Chondrocyte (in vitro differentiated cells): ENCODE measurements around the gene EPC1. TPM values are rescaled to one million over a fixed set of nuclear protein-coding genes. Genes with fewer than 3 reads are reported as not detected.
A peak's percentile ranks its signal among the peaks of the same experiment; 100 is the strongest.

Source experiments
- DNase-seq: peaks from one replicate; pipeline ENCODE4 v3.0.0; 2021; ENCODE audit warnings: mixed read lengths, low spot score
- H3K27ac Mint-ChIP-seq: one replicate; pipeline ENCODE4 v1.8.0; 2021; ENCODE audit warnings: mild to moderate bottlenecking, moderate library complexity, mixed read lengths; ENCODE audit not compliant: unreplicated experiment
- H3K27me3 Mint-ChIP-seq: 2 replicates; pipeline ENCODE4 v1.8.0; 2021; ENCODE audit warnings: low read depth, mixed read lengths
- H3K36me3 Mint-ChIP-seq: 2 replicates; pipeline ENCODE4 v1.8.0; 2021; ENCODE audit warnings: low read depth, mixed read lengths
- H3K4me1 Mint-ChIP-seq: 2 replicates; pipeline ENCODE4 v1.8.0; 2021; ENCODE audit warnings: low read depth, mild to moderate bottlenecking, mixed read lengths
- H3K4me3 Mint-ChIP-seq: one replicate; pipeline ENCODE4 v1.8.0; 2021; ENCODE audit warnings: mild to moderate bottlenecking, moderate library complexity, mixed read lengths; ENCODE audit not compliant: unreplicated experiment
- H3K9me3 Mint-ChIP-seq: 2 replicates; pipeline ENCODE4 v1.8.0; 2021; ENCODE audit warnings: low read depth, mixed read lengths
- CTCF ChIP-seq: fragments of 200-600 bp; sonication (generic); IDR thresholded peaks from 2 replicates; pipeline ENCODE4 v1.5.0; 2021; ENCODE audit warnings: antibody characterized with exemption, mild to moderate bottlenecking, moderate library complexity
- total RNA-seq: library from RNA; stranded (reverse); gene quantifications from 3 replicates; pipeline ENCODE4 v1.2.1, GENCODE V29; 2021

EPC1 gene
- total RNA-seq, 1 donor from 2014 or later, result 22.0 TPM

DNA sequence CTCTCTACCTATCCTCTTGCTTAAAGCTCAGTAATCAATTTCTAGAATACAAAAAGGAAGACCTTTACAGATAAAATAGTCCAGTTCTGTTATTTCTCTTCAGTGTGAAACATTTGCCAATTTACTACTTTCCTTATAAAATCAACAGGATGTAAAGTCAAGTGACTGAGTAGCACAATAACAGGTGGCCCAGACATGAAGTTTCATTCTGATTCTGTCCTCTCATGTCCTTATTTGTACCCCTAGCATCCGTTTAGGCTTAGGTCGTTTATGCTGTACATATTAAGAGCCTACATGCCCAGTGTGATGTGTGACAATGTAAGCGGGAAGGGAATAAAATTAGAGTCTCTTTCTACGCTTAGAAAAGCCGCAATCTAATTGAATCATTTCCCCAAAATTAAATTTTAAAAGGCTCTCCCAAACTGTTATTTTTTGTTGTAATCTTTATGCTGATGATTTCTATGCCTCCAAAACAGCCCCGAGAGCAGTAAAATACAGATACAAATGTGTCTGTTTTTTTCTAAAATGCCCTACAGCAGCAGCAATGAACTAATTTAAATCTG, 29.1 kb downstream of the EPC1 start:
- H3K36me3 Mint-ChIP-seq, result no peaks in the 10 kb centered on the region
- H3K4me3 Mint-ChIP-seq, result no peak overlapping the region
- no peaks in the 10 kb centered on the region for H3K9me3 Mint-ChIP-seq
- H3K27ac Mint-ChIP-seq, result peak overlapping the region; percentile 2
- no peak for DNase-seq
- H3K4me1 Mint-ChIP-seq, result peaks cover 70% of the 10 kb centered on the region
- no peak for TF ChIP-seq CTCF
- no peaks in the 10 kb centered on the region for H3K27me3 Mint-ChIP-seq

DNA sequence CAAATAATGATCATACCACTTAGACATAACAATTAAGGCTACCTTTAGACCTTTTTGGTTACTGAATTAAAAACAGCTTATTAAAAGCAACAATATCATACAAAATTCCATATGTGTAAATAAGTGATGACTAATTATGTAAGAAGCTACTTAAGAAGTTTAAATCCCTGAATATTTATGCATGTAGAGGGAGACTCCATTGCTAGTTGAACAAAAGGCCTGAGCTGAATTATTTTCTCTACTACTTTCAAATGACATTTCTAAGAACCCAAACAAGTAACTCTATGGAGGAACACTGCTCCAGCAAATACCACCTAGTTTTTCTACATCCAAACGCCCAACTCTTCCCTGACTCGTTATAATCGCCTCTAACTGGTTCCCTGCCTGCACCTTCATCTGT, 31.5 kb downstream of the EPC1 start:
- Mint-ChIP-seq H3K4me3 (no peak overlapping the region), H3K27me3 (no peaks in the 10 kb centered on the region), H3K9me3 (no peaks in the 10 kb centered on the region), H3K36me3 (no peaks in the 10 kb centered on the region), H3K27ac (peak overlapping the region; percentile 42), H3K4me1 (peaks cover 58% of the 10 kb centered on the region)
- no peak for DNase-seq
- no peak for TF ChIP-seq CTCF

DNA sequence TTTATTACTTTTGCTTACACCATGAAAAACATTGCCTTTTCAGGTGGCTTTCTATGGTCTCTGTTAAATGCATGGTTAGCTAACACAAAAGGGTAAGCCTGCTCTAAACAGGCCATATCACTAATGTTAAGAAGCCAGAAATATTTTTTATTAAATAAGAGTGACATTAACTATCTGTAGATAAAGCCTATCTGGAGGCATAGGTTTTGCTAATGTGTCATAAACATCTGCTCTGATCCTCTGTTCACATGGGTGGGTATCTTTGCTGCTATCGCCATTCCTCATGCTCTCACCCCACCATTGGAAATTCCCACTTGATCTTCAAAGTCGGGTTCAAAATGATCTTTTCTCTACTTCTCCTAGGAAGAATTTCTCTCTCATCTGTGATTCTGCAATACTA, 32.4 kb downstream of the EPC1 start:
- TF ChIP-seq CTCF, result no peak
- Mint-ChIP-seq H3K36me3 (no peaks in the 10 kb centered on the region), H3K27me3 (no peaks in the 10 kb centered on the region), H3K4me1 (peaks cover 58% of the 10 kb centered on the region), H3K9me3 (no peaks in the 10 kb centered on the region), H3K4me3 (no peak overlapping the region), H3K27ac (no peak overlapping the region)
- no peak for DNase-seq

DNA sequence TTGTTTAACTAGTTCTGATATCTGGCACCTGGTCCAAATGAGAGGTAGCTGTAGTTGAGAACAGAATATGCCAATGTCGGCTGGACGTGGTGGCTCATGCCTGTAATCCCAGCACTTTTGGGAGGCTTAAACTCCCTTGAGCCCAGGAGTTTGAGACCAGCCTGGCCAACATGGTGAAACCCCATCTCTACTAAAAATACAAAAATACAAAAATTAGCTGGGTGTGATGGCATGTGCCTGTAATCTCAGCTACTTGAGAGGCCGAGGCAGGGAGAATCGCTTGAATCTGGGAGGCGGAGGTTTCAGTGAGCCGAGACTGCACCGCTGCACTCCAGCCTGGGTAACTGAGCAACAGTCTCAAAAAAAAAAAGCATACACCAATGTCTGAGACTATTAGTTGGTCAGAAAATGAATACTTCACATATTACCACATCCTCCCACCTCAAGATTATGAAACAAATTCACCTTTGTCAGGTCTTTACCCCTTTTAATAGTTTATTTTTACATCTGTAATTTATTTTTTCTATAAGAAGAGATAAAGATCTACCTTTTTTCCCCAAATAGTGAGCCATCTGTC, 38.8 kb downstream of the EPC1 start:
- Mint-ChIP-seq H3K9me3 (no peaks in the 10 kb centered on the region), H3K4me1 (peaks cover 29% of the 10 kb centered on the region), H3K4me3 (no peak overlapping the region), H3K27me3 (no peaks in the 10 kb centered on the region), H3K27ac (no peak overlapping the region), H3K36me3 (peaks cover 6% of the 10 kb centered on the region)
- DNase-seq, result no peak
- no peak for TF ChIP-seq CTCF

DNA sequence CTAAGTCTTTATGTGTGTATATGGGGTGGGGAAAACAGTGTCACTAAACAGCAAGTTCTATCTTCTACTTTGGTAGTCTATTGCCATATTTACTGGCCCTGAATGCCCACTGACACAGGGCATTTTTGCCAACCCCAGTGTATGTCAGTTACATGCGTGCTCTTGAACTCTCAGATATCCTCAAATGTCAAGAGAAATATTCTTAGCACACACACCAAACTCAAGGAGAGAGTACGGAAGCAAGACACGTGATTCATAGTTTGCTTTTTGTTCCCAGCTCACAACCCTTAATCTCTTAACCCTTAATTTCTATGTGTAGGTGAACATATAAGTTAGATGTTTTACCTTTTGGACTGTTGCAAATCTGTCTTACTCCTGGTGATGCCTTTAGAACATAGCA, 39.3 kb downstream of the EPC1 start:
- Mint-ChIP-seq H3K4me1 (peaks cover 26% of the 10 kb centered on the region), H3K27me3 (no peaks in the 10 kb centered on the region), H3K9me3 (no peaks in the 10 kb centered on the region), H3K36me3 (peaks cover 6% of the 10 kb centered on the region), H3K27ac (peak overlapping the region; percentile 68), H3K4me3 (no peak overlapping the region)
- TF ChIP-seq CTCF, result no peak
- no peak for DNase-seq
